Measurements from ENCODE around the gene CLIC4. TPM values are rescaled to one million over a fixed set of nuclear protein-coding genes. Genes with fewer than 3 reads are reported as not detected.

Gene CLIC4
- total and polyA plus RNA-seq, 5 donors: 110 to 248 (median 229) TPM

GRCh38 chr1:24868016-24868875, 123.0 kb downstream of the CLIC4 start:
- Histone ChIP-seq H3K27me3 (ENCODE audit: control insufficient read depth, insufficient read depth) (no peaks in the 10 kb centered on the region), H3K4me1 (ENCODE audit: control insufficient read depth, insufficient read depth, low read length) (no peaks in the 10 kb centered on the region), H3K4me3 (ENCODE audit: low read length) (no peak overlapping the region), H3K27ac (ENCODE audit: low read length) (no peak overlapping the region), H3K9me3 (ENCODE audit: control insufficient read depth, low read length) (no peaks in the 10 kb centered on the region)
- no peak for DNase-seq
- no peak for ATAC-seq
- 81% methylated on average over 22 of the region's 22 CpGs for whole genome bisulfite sequencing
- intact Hi-C loops (cut with DNase I): loop anchor here in 1 of 4 donors (10.0 kb wide), 1 partner anchor 167 kb away; no protein-coding TSS in a partner anchor

- intact Hi-C loops (cut with DNase I): no loop called here
- Histone ChIP-seq H3K4me1 (ENCODE audit: control insufficient read depth, insufficient read depth, low read length) (no peaks in the 10 kb centered on the region), H3K9me3 (ENCODE audit: control insufficient read depth, low read length) (no peaks in the 10 kb centered on the region), H3K27ac (ENCODE audit: low read length) (no peak overlapping the region), H3K4me3 (ENCODE audit: low read length) (no peak overlapping the region), H3K27me3 (ENCODE audit: control insufficient read depth, insufficient read depth) (no peaks in the 10 kb centered on the region)
- ATAC-seq (no peak), DNase-seq (no peak)
- WGBS: 56% methylated on average over 20 of the region's 20 CpGs
These were observed 125.4 kb downstream of the CLIC4 start for GRCh38 chr1:24870551-24871195.

- DNase-seq (no peak), ATAC-seq (no peak)
- intact Hi-C loops (cut with DNase I): no loop called here
- H3K27ac ChIP-seq (ENCODE audit: low read length): no peak overlapping the region
- no peak overlapping the region for H3K4me3 ChIP-seq (ENCODE audit: low read length)
- no peaks in the 10 kb centered on the region for H3K9me3 ChIP-seq (ENCODE audit: control insufficient read depth, low read length)
- H3K4me1 ChIP-seq (ENCODE audit: control insufficient read depth, insufficient read depth, low read length): no peaks in the 10 kb centered on the region
- H3K27me3 ChIP-seq (ENCODE audit: control insufficient read depth, insufficient read depth): no peaks in the 10 kb centered on the region
- WGBS: 86% methylated on average over 11 of the region's 11 CpGs
These were observed 126.2 kb downstream of the CLIC4 start for GRCh38 chr1:24871306-24871901.

- ATAC-seq: no peak
- Histone ChIP-seq H3K4me3 (ENCODE audit: low read length) (no peak overlapping the region), H3K27ac (ENCODE audit: low read length) (no peak overlapping the region), H3K9me3 (ENCODE audit: control insufficient read depth, low read length) (no peaks in the 10 kb centered on the region), H3K4me1 (ENCODE audit: control insufficient read depth, insufficient read depth, low read length) (no peaks in the 10 kb centered on the region), H3K27me3 (ENCODE audit: control insufficient read depth, insufficient read depth) (no peaks in the 10 kb centered on the region)
- WGBS: 80% methylated on average over 19 of the region's 19 CpGs
- DNase-seq: no peak
- intact Hi-C loops (cut with DNase I): no loop called here
These were observed 127.0 kb downstream of the CLIC4 start for GRCh38 chr1:24872061-24872850.

GRCh38 chr1:24873148-24873547, 127.9 kb downstream of the CLIC4 start:
- Histone ChIP-seq H3K9me3 (ENCODE audit: control insufficient read depth, low read length) (no peaks in the 10 kb centered on the region), H3K4me1 (ENCODE audit: control insufficient read depth, insufficient read depth, low read length) (no peaks in the 10 kb centered on the region), H3K27ac (ENCODE audit: low read length) (no peak overlapping the region), H3K27me3 (ENCODE audit: control insufficient read depth, insufficient read depth) (no peaks in the 10 kb centered on the region), H3K4me3 (ENCODE audit: low read length) (no peak overlapping the region)
- ATAC-seq (no peak), DNase-seq (no peak)
- intact Hi-C loops (cut with DNase I): no loop called here
- WGBS: 81% methylated on average over 1 of the region's 1 CpG

- Histone ChIP-seq H3K4me1 (ENCODE audit: control insufficient read depth, insufficient read depth, low read length) (no peaks in the 10 kb centered on the region), H3K9me3 (ENCODE audit: control insufficient read depth, low read length) (no peaks in the 10 kb centered on the region), H3K27ac (ENCODE audit: low read length) (no peak overlapping the region), H3K4me3 (ENCODE audit: low read length) (no peak overlapping the region), H3K27me3 (ENCODE audit: control insufficient read depth, insufficient read depth) (peaks cover 2% of the 10 kb centered on the region)
- intact Hi-C loops (cut with DNase I): no loop called here
- ATAC-seq (no peak), DNase-seq (no peak)
- 94% methylated on average over 7 of the region's 7 CpGs for WGBS
These were observed 128.8 kb downstream of the CLIC4 start for GRCh38 chr1:24874056-24874455.

GRCh38 chr1:24874611-24875234, 129.5 kb downstream of the CLIC4 start:
- H3K4me1 ChIP-seq (ENCODE audit: control insufficient read depth, insufficient read depth, low read length): no peaks in the 10 kb centered on the region
- H3K4me3 ChIP-seq (ENCODE audit: low read length): no peak overlapping the region
- 62% methylated on average over 16 of the region's 16 CpGs for WGBS
- H3K27me3 ChIP-seq (ENCODE audit: control insufficient read depth, insufficient read depth): peaks cover 2% of the 10 kb centered on the region
- H3K27ac ChIP-seq (ENCODE audit: low read length): no peak overlapping the region
- H3K9me3 ChIP-seq (ENCODE audit: control insufficient read depth, low read length): no peaks in the 10 kb centered on the region
- no peak for DNase-seq
- intact Hi-C loops (cut with DNase I): no loop called here
- peak in 1 of 2 donors; percentile 73 for ATAC-seq

GRCh38 chr1:24875257-24875656, 130.0 kb downstream of the CLIC4 start:
- 70% methylated on average over 8 of the region's 8 CpGs for WGBS
- ATAC-seq: no peak

GRCh38 chr1:24875991-24876506, 130.8 kb downstream of the CLIC4 start:
- peaks cover 2% of the 10 kb centered on the region for H3K27me3 ChIP-seq (ENCODE audit: control insufficient read depth, insufficient read depth)
- no peak for DNase-seq
- ATAC-seq: no peak
- no peak overlapping the region for H3K4me3 ChIP-seq (ENCODE audit: low read length)
- H3K27ac ChIP-seq (ENCODE audit: low read length): no peak overlapping the region
- no peaks in the 10 kb centered on the region for H3K9me3 ChIP-seq (ENCODE audit: control insufficient read depth, low read length)
- no peaks in the 10 kb centered on the region for H3K4me1 ChIP-seq (ENCODE audit: control insufficient read depth, insufficient read depth, low read length)
- intact Hi-C loops (cut with DNase I): no loop called here
- WGBS: 51% methylated on average over 8 of the region's 8 CpGs

More at GRCh38 chr1:24875257-24875656, 130.0 kb downstream of the CLIC4 start:
- Histone ChIP-seq H3K4me3 (ENCODE audit: low read length) (no peak overlapping the region), H3K27me3 (ENCODE audit: control insufficient read depth, insufficient read depth) (peaks cover 2% of the 10 kb centered on the region), H3K9me3 (ENCODE audit: control insufficient read depth, low read length) (no peaks in the 10 kb centered on the region), H3K4me1 (ENCODE audit: control insufficient read depth, insufficient read depth, low read length) (no peaks in the 10 kb centered on the region), H3K27ac (ENCODE audit: low read length) (no peak overlapping the region)
- intact Hi-C loops (cut with DNase I): no loop called here
- DNase-seq: no peak

GRCh38 chr1:24878045-24878444, 132.8 kb downstream of the CLIC4 start:
- ATAC-seq (no peak), DNase-seq (no peak)
- H3K4me1 ChIP-seq (ENCODE audit: control insufficient read depth, insufficient read depth, low read length): no peaks in the 10 kb centered on the region
- 84% methylated on average over 6 of the region's 6 CpGs for WGBS
- H3K27me3 ChIP-seq (ENCODE audit: control insufficient read depth, insufficient read depth): peaks cover 2% of the 10 kb centered on the region
- H3K27ac ChIP-seq (ENCODE audit: low read length): no peak overlapping the region
- no peak overlapping the region for H3K4me3 ChIP-seq (ENCODE audit: low read length)
- intact Hi-C loops (cut with DNase I): no loop called here
- no peaks in the 10 kb centered on the region for H3K9me3 ChIP-seq (ENCODE audit: control insufficient read depth, low read length)

All from right cardiac atrium (tissue), 5 donors.